Psoas muscle (tissue), 8 donors: ENCODE data around the gene SGCG. TPM values are rescaled to one million over a fixed set of nuclear protein-coding genes. Genes with fewer than 3 reads are reported as not detected.
A peak's percentile ranks its signal among the peaks of the same experiment; 100 is the strongest.

ENCODE experiments used
- ATAC-seq, 4 donors: fragments of 200-7000 bp; cut with Tn5 transposase; one replicate each; pipeline ENCODE4 v1.9.1; 2020; ENCODE audit warnings: moderate library complexity in 3 of 4, mild to moderate bottlenecking in 2 of 4
- DNase-seq, 2 donors: peaks; one replicate each; pipeline ENCODE4 v3.0.0-alpha.2; 2020
- H3K27ac ChIP-seq: fragments of 200-600 bp; one replicate; pipeline ENCODE4 v1.8.0; 2022
- H3K27me3 ChIP-seq, 3 donors: fragments of 200-600 bp in 1 of 3; one replicate each; pipeline versions ENCODE4 v1.6.1 to v1.8.0; 2013 to 2022; ENCODE audit warnings: low read length in 2 of 3, mild to moderate bottlenecking in 2 of 3, moderate library complexity in 1 of 3; ENCODE audit not compliant: insufficient read depth in 3 of 3
- H3K36me3 ChIP-seq, 2 donors: fragments of 200-600 bp in 1 of 2; one replicate each; pipeline versions ENCODE4 v1.6.1 to v1.8.0; 2013 to 2022; ENCODE audit warnings: low read depth in 1 of 2, mild to moderate bottlenecking in 1 of 2, moderate library complexity in 1 of 2; ENCODE audit not compliant: insufficient read depth in 1 of 2
- H3K4me1 ChIP-seq: fragments of 200-600 bp; one replicate; pipeline ENCODE4 v1.8.0; 2022
- H3K4me3 ChIP-seq: fragments of 200-600 bp; one replicate; pipeline ENCODE4 v1.8.0; 2022; ENCODE audit warnings: mild to moderate bottlenecking
- H3K9me3 ChIP-seq: fragments of 200-600 bp; one replicate; pipeline ENCODE4 v1.8.0; 2022
- WGBS, 3 donors: extraction: QIAGEN DNeasy Blood & Tissue Kit; methylation state at CpG; one replicate each; pipeline versions ENCODE4 v1.1.6 to v1.1.7; 2013; 5-methylcytosine and 5-hydroxymethylcytosine counted together
- intact Hi-C, 2 donors: fragments of 100-400 bp; cut with DNase I; formaldehyde crosslinking; loops; one replicate each; pipeline versions ENCODE4 v1.11.0 to v1.14.2; 2022
- polyA plus RNA-seq, 3 donors: library from polyadenylated mRNA; stranded (reverse); fragments of 200-250 nt; gene quantifications; one replicate each; pipeline ENCODE4 v1.2.3, GENCODE V29; 2013
- total RNA-seq, 4 donors: library from RNA; stranded (reverse); fragmentation: NEBNext Ultra II Directional in 2 of 4; extraction: Animal tissue kit (Norgen Biotek cat#: 25700) in 2 of 4; gene quantifications; one replicate each; pipeline versions ENCODE4 v1.2.1 to v1.2.4, GENCODE V29; 2021 to 2023
- TF ChIP-seq, protein P1 (sequence below): fragments of 200-600 bp; IDR thresholded peaks from one replicate; pipeline ENCODE4 v1.8.0; 2022; ENCODE audit warnings: antibody characterized with exemption
- donor health status: healthy with polysubstance abuse.
- donor health status: DM: no; HTN: no; CAD: no; lungs with moderate emphysema.
- donor health status: Bipolar disorder and iron deficiency.
- donor health status: healthy.
- donor health status: DM: yes; HTN: yes; CAD: no.
- donor health status: DM: no; HTN: no; CAD: no.
- donor health status: DM: no; HTN: no; CAD: no.
- donor health status: DM: yes; HTN: yes; CAD: no.

The SGCG gene
- total and polyA plus RNA-seq, 7 donors, result 1.4 to 77.6 (median 32.0) TPM

DNA sequence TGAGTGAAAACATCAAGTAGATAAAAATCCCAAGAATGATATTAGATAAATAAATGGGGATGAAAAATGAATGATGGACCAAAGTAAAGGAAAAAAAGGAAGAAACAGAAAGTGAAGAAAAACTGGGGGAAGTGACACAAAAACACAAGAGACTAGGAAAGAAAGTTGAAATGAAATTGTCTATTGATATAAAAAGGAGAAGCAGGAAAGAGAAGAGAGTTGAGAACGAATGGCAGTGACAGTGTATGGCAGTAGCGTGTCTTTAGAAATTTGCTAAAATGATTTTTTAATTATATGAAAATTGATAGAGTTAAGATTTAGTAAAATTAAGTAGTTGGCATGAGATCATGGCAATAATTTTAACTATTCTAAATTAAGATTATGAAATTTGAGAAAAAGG, 36.3 kb upstream of the SGCG start:
- Histone ChIP-seq H3K9me3 (no peaks in the 10 kb centered on the region), H3K36me3 (no peaks in the 10 kb centered on the region), H3K4me3 (no peak overlapping the region), H3K4me1 (no peaks in the 10 kb centered on the region), H3K27ac (no peak overlapping the region), H3K27me3 (no peaks in the 10 kb centered on the region)
- DNase-seq (no peak), ATAC-seq (no peak)
- WGBS, 3 donors, result 85 to 96% (median 96%) methylated on average over 2 of the region's 2 CpGs
- TF ChIP-seq, protein P1, sequence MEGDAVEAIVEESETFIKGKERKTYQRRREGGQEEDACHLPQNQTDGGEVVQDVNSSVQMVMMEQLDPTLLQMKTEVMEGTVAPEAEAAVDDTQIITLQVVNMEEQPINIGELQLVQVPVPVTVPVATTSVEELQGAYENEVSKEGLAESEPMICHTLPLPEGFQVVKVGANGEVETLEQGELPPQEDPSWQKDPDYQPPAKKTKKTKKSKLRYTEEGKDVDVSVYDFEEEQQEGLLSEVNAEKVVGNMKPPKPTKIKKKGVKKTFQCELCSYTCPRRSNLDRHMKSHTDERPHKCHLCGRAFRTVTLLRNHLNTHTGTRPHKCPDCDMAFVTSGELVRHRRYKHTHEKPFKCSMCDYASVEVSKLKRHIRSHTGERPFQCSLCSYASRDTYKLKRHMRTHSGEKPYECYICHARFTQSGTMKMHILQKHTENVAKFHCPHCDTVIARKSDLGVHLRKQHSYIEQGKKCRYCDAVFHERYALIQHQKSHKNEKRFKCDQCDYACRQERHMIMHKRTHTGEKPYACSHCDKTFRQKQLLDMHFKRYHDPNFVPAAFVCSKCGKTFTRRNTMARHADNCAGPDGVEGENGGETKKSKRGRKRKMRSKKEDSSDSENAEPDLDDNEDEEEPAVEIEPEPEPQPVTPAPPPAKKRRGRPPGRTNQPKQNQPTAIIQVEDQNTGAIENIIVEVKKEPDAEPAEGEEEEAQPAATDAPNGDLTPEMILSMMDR, result no peak
- intact Hi-C loops, result no loop called here

DNA sequence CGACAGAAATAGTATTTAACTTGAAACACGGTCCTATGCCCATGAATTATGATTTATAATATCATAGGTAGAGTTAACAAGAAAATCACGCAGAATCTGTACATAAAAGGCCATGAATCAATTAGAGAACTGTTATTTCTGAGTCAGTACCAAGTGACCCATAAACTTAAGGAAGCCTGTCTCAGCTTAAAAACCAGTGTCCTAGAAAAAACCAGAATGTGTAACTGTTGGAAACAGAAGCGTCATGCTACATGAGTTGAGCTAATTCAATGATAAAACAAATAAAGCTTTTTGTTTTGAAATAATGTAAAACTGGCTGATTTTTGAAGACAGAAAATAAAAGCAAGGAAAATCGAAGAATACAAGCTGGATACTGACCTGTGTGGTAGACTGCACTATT, 34.8 kb upstream of the SGCG start:
- Histone ChIP-seq H3K27ac (no peak overlapping the region), H3K27me3 (no peaks in the 10 kb centered on the region), H3K9me3 (no peaks in the 10 kb centered on the region), H3K4me3 (no peak overlapping the region), H3K4me1 (no peaks in the 10 kb centered on the region), H3K36me3 (no peaks in the 10 kb centered on the region)
- TF ChIP-seq, protein P1, result no peak
- ATAC-seq (no peak), DNase-seq (no peak)
- intact Hi-C loops, result no loop called here
- 80 to 84% (median 81%) methylated on average over 5 of the region's 5 CpGs for WGBS, 3 donors

- H3K27me3 ChIP-seq, result no peaks in the 10 kb centered on the region
- H3K9me3 ChIP-seq, result no peaks in the 10 kb centered on the region
- H3K27ac ChIP-seq, result no peak overlapping the region
- no peaks in the 10 kb centered on the region for H3K4me1 ChIP-seq
- no peaks in the 10 kb centered on the region for H3K36me3 ChIP-seq
- WGBS, 3 donors, result 65 to 72% (median 70%) methylated on average over 12 of the region's 12 CpGs
- H3K4me3 ChIP-seq, result no peak overlapping the region
- no peak for ATAC-seq
- intact Hi-C loops, result no loop called here
- TF ChIP-seq, protein P1, result no peak
- DNase-seq, result no peak
Observed at GRCh38 chr13:23146811-23147625, 33.8 kb upstream of the SGCG start.

DNA sequence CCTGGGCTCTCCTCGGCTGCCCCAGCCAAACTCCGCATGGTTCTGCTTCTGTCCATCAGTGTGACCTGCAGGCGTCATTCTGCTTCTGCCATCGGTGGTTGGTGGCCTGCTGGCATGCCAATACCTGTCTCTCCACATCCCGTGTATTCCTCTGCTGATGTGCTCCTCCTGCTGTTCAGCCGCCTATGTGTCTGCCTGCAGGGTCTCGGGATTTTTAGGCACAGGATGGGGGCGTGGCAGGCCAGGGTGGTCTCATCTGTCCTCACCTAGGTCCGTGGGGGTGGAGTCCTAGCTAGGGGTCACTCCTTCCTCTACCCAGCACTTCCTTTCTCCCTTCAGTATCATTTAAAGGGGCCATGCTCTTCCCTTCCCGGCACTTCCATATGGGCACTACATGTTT, 33.0 kb upstream of the SGCG start:
- WGBS, 3 donors, result 69 to 78% (median 77%) methylated on average over 10 of the region's 10 CpGs
- H3K4me3 ChIP-seq, result no peak overlapping the region
- no peak overlapping the region for H3K27ac ChIP-seq
- no peaks in the 10 kb centered on the region for H3K9me3 ChIP-seq
- TF ChIP-seq, protein P1, result no peak
- H3K4me1 ChIP-seq, result no peaks in the 10 kb centered on the region
- H3K27me3 ChIP-seq, result no peaks in the 10 kb centered on the region
- H3K36me3 ChIP-seq, result no peaks in the 10 kb centered on the region
- intact Hi-C loops, result no loop called here
- DNase-seq (no peak), ATAC-seq (no peak)

GRCh38 chr13:23157781-23158180, 23.0 kb upstream of the SGCG start:
- 28 to 41% (median 29%) methylated on average over 7 of the region's 7 CpGs for WGBS, 3 donors
- H3K27ac ChIP-seq, result no peak overlapping the region
- peak overlapping the region; percentile 34 for H3K4me3 ChIP-seq
- no peak for ATAC-seq
- H3K9me3 ChIP-seq, result no peaks in the 10 kb centered on the region
- no peak for DNase-seq
- peaks cover 5% of the 10 kb centered on the region for H3K4me1 ChIP-seq
- H3K36me3 ChIP-seq, result no peaks in the 10 kb centered on the region
- intact Hi-C loops, result no loop called here
- no peaks in the 10 kb centered on the region for H3K27me3 ChIP-seq
- TF ChIP-seq, protein P1, result no peak
